GM23338 (cell line): ENCODE measurements around the gene LPCAT4. TPM values are rescaled to one million over a fixed set of nuclear protein-coding genes. Genes with fewer than 3 reads are reported as not detected.

Source experiments
- ATAC-seq: fragments of 200-7000 bp; cut with Tn5 transposase; 3 replicates; pipeline ENCODE4 v1.9.1; 2020
- DNase-seq: peaks from one replicate; pipeline ENCODE4 v3.0.0-alpha.2; 2015; ENCODE audit warnings: low spot score
- H2AFZ ChIP-seq: fragments of 200-600 bp; sonication (generic); 2 replicates; pipeline ENCODE4 v1.8.0; 2016; ENCODE audit warnings: antibody characterized with exemption, mild to moderate bottlenecking, moderate library complexity
- H3F3A ChIP-seq: fragments of 200-600 bp; sonication (generic); replicated peaks from 2 replicates; pipeline ENCODE4 v1.8.0; 2017; ENCODE audit warnings: antibody characterized with exemption, mixed run types, low read depth
- H3K27ac ChIP-seq: fragments of 200-600 bp; sonication (generic); 2 replicates; pipeline ENCODE4 v1.6.1; 2016; ENCODE audit warnings: low read depth
- H3K27me3 ChIP-seq: fragments of 200-600 bp; sonication (generic); 2 replicates; pipeline ENCODE4 v1.8.0; 2016; ENCODE audit warnings: mild to moderate bottlenecking, mixed run types, moderate library complexity; ENCODE audit not compliant: insufficient read depth
- H3K36me3 ChIP-seq: fragments of 200-600 bp; sonication (generic); 2 replicates; pipeline ENCODE4 v1.8.0; 2016; ENCODE audit warnings: mild to moderate bottlenecking; ENCODE audit not compliant: insufficient read depth
- H3K4me1 ChIP-seq: fragments of 200-600 bp; sonication (generic); 2 replicates; pipeline ENCODE4 v1.8.0; 2016; ENCODE audit warnings: mild to moderate bottlenecking, moderate library complexity; ENCODE audit not compliant: insufficient read depth
- H3K4me2 ChIP-seq: fragments of 200-600 bp; sonication (generic); 2 replicates; pipeline ENCODE4 v1.7.1; 2017; ENCODE audit warnings: mixed run types
- H3K4me3 ChIP-seq: fragments of 200-600 bp; sonication (generic); 2 replicates; pipeline ENCODE4 v1.6.1; 2016; ENCODE audit warnings: mixed run types
- H3K79me2 ChIP-seq: fragments of 200-600 bp; sonication (generic); replicated peaks from 2 replicates; pipeline ENCODE4 v1.8.0; 2017; ENCODE audit warnings: mild to moderate bottlenecking; ENCODE audit not compliant: insufficient read depth
- H3K9me2 ChIP-seq: fragments of 200-600 bp; sonication (generic); 2 replicates; pipeline ENCODE4 v1.8.0; 2017; ENCODE audit not compliant: insufficient read depth
- H4K20me1 ChIP-seq: fragments of 200-600 bp; sonication (generic); replicated peaks from 2 replicates; pipeline ENCODE4 v1.8.0; 2017; ENCODE audit warnings: mild to moderate bottlenecking; ENCODE audit not compliant: insufficient read depth
- H3K27ac Mint-ChIP-seq: 2 replicates; pipeline ENCODE4 v1.8.0; 2020; ENCODE audit warnings: inconsistent platforms, mild to moderate bottlenecking, moderate library complexity, mixed read lengths
- H3K27me3 Mint-ChIP-seq: 3 replicates; pipeline ENCODE4 v1.8.0; 2022; ENCODE audit warnings: low read depth, mild to moderate bottlenecking, moderate library complexity, mixed read lengths, inconsistent platforms; ENCODE audit not compliant: insufficient read depth, poor library complexity
- H3K36me3 Mint-ChIP-seq: 3 replicates; pipeline ENCODE4 v1.8.0; 2021; ENCODE audit warnings: low read depth, mild to moderate bottlenecking, inconsistent platforms, moderate library complexity, mixed read lengths
- H3K4me1 Mint-ChIP-seq: 3 replicates; pipeline ENCODE4 v1.8.0; 2020; ENCODE audit warnings: mild to moderate bottlenecking, inconsistent platforms, mixed read lengths
- H3K4me3 Mint-ChIP-seq: 3 replicates; pipeline ENCODE4 v1.8.0; 2021; ENCODE audit warnings: moderate library complexity, mild to moderate bottlenecking, inconsistent platforms, mixed read lengths
- H3K9me3 Mint-ChIP-seq: 3 replicates; pipeline ENCODE4 v1.8.0; 2020; ENCODE audit warnings: moderate library complexity, mild to moderate bottlenecking, inconsistent platforms, mixed read lengths
- CREB1 ChIP-seq: fragments of 250-450 bp; sonication (Bioruptor Pico); IDR thresholded peaks from 2 replicates; pipeline ENCODE4 v1.5.0; 2020; ENCODE audit warnings: low read depth, mild to moderate bottlenecking, moderate library complexity
- EZH2 ChIP-seq: fragments of 200-600 bp; sonication (generic); IDR thresholded peaks from one replicate; pipeline ENCODE4 v1.8.0; 2017; ENCODE audit warnings: antibody characterized with exemption, mild to moderate bottlenecking, low read depth; ENCODE audit not compliant: unreplicated experiment
- EZH2phosphoT487 ChIP-seq: fragments of 200-600 bp; sonication (generic); IDR thresholded peaks from one replicate; pipeline ENCODE4 v1.8.1; 2018; ENCODE audit warnings: antibody characterized with exemption; ENCODE audit not compliant: unreplicated experiment
- JUNB ChIP-seq: IDR thresholded peaks from one replicate; pipeline ENCODE4 v1.6.1; 2016; ENCODE audit warnings: antibody characterized with exemption; ENCODE audit not compliant: unreplicated experiment
- NANOG ChIP-seq: IDR thresholded peaks from 2 replicates; pipeline ENCODE4 v1.6.1; 2016; ENCODE audit warnings: antibody characterized with exemption, borderline replicate concordance
- POLR2AphosphoS5 ChIP-seq: IDR thresholded peaks from 2 replicates; pipeline ENCODE4 v1.6.1; 2016; ENCODE audit warnings: antibody characterized with exemption, low read depth
- STAT1 ChIP-seq: IDR thresholded peaks from one replicate; pipeline ENCODE4 v1.6.1; 2016; ENCODE audit warnings: antibody characterized with exemption; ENCODE audit not compliant: unreplicated experiment
- ZNF114 ChIP-seq: fragments of 250-450 bp; sonication (Bioruptor Pico); IDR thresholded peaks from 2 replicates; pipeline ENCODE4 v1.5.0; 2020; ENCODE audit warnings: mild to moderate bottlenecking, moderate library complexity
- ZNF331 ChIP-seq: fragments of 250-450 bp; sonication (Bioruptor Pico); IDR thresholded peaks from 2 replicates; pipeline ENCODE4 v1.5.0; 2020; ENCODE audit warnings: low read depth, mild to moderate bottlenecking, moderate library complexity
- polyA plus RNA-seq: library from polyadenylated mRNA; unstranded; fragments of >200 nt; fragmentation: Nextera tagmentation; extraction: Ambion mirVana; gene quantifications from 2 replicates; pipeline ENCODE4 v1.2.1, GENCODE V29; 2016
- total RNA-seq: library from RNA; depleted of rRNA; stranded (reverse); fragments of >200 nt; shearing (Covaris generic); gene quantifications from 2 replicates; pipeline ENCODE4 v1.2.3, GENCODE V29; 2014
- TF ChIP-seq, protein P1 (sequence below): IDR thresholded peaks from 2 replicates; pipeline ENCODE4 v1.6.1; 2016; ENCODE audit warnings: antibody characterized with exemption
- TF ChIP-seq, protein P2 (sequence below): fragments of 250-450 bp; sonication (Bioruptor Pico); IDR thresholded peaks from 2 replicates; pipeline ENCODE4 v1.5.0; 2020; ENCODE audit warnings: mild to moderate bottlenecking, moderate library complexity
- TF ChIP-seq, protein P3 (sequence below): IDR thresholded peaks from one replicate; pipeline ENCODE4 v1.6.1; 2018; ENCODE audit warnings: antibody characterized with exemption; ENCODE audit not compliant: unreplicated experiment
- TF ChIP-seq, protein P4 (sequence below), 2 experiments: fragments of 200-600 bp in 1 of 2; sonication (generic) in 1 of 2; conservative IDR thresholded peaks; 2 replicates each; pipeline versions ENCODE4 v1.5.1 to v1.6.1; 2016 to 2017; ENCODE audit warnings: antibody characterized with exemption in 2 of 2, low read depth in 2 of 2, mild to moderate bottlenecking in 2 of 2, moderate library complexity in 1 of 2

LPCAT4 gene
- total and polyA plus RNA-seq, 2 experiments from 2014 or later, result 36.8 to 49.1 TPM

DNA sequence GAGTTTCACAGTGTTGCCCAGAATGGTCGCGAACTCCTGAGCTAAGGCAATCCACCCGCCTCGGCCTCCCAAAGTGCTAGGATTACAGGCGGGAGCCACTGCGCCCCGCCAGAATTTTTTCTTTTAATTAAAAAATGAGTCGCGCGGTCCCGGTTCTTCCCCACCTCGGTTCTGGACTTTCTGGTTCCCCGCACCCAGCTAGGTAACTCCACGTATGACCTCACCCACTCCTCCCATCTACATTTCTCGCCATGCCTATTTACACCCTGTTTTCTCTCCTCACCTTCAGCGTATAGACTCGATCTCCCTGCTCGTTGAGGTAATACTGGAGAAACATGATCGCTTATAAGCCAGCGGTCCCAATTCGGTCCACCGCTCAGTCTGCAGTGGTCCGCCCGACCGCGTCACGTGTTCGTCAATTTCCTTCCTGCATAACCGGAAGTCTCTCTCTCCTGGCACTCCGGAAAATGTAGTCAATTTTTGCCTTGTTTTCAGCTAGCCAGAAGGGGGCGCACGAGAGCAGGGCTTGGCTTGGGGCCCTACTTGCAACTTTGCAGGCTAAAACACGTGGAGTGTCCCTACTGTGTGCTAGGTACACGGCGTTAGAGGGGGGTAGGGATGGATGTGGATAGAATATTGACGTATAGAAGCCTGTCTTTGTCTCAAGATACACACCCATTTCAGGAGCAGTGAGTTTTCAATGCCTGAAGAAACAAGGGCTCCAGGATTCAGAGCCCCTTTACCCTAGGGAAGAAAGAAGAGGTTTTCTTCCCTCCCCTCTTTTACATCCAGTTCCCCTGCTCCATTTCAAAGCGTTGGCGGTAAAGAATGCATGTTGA, 24.0 kb downstream of the LPCAT4 start, which contains the start of the genes NOP10 and NUTM1:
TSS of gene NOP10 (minus strand) at position 400 of the 839 bp plus-strand sequence. CDS start at position 337, 63 bp downstream.
TSS of gene NUTM1 (plus strand) at position 579 of the 839 bp plus-strand sequence. CDS start 382 bp downstream, outside the sequence.
- Histone ChIP-seq H3K4me2 (peak within 1 kb of the TSS; percentile 82), H3K27me3 (no peaks in the 10 kb centered on the region), H3K4me1 (peaks cover 12% of the 10 kb centered on the region; the same call in 1 of the 2 replicates), H3K79me2 (peaks cover 24% of the 10 kb centered on the region), H3K4me3 (peak within 1 kb of the TSS; percentile 74), H3K36me3 (peaks cover 7% of the 10 kb centered on the region), H3K27ac (peak within 1 kb of the TSS; percentile 94), H2AFZ (peak within 1 kb of the TSS; percentile 54; the same call in 1 of the 2 replicates), H4K20me1 (peaks cover 4% of the 10 kb centered on the region; the same call in 1 of the 2 replicates), H3K9me2 (no peaks in the 10 kb centered on the region), H3F3A (no peaks in the 10 kb centered on the region)
- Mint-ChIP-seq H3K4me1 (peaks cover 14% of the 10 kb centered on the region; the same call in 2 of the 3 replicates), H3K36me3 (peaks cover 29% of the 10 kb centered on the region), H3K27ac (peak within 1 kb of the TSS; percentile 81), H3K27me3 (peaks cover 9% of the 10 kb centered on the region), H3K9me3 (peaks cover 4% of the 10 kb centered on the region; the same call in 2 of the 3 replicates), H3K4me3 (no peak within 1 kb of the TSS; the same call in 2 of the 3 replicates)
- peak; percentile 76 for TF ChIP-seq CREB1 (CRISPR knock-in tag)
- TF ChIP-seq ZNF114 (CRISPR knock-in tag), result no peak
- peak; percentile 94 for TF ChIP-seq POLR2AphosphoS5
- TF ChIP-seq, protein P1, sequence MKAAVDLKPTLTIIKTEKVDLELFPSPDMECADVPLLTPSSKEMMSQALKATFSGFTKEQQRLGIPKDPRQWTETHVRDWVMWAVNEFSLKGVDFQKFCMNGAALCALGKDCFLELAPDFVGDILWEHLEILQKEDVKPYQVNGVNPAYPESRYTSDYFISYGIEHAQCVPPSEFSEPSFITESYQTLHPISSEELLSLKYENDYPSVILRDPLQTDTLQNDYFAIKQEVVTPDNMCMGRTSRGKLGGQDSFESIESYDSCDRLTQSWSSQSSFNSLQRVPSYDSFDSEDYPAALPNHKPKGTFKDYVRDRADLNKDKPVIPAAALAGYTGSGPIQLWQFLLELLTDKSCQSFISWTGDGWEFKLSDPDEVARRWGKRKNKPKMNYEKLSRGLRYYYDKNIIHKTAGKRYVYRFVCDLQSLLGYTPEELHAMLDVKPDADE, result peak; percentile 81
- TF ChIP-seq, protein P2, sequence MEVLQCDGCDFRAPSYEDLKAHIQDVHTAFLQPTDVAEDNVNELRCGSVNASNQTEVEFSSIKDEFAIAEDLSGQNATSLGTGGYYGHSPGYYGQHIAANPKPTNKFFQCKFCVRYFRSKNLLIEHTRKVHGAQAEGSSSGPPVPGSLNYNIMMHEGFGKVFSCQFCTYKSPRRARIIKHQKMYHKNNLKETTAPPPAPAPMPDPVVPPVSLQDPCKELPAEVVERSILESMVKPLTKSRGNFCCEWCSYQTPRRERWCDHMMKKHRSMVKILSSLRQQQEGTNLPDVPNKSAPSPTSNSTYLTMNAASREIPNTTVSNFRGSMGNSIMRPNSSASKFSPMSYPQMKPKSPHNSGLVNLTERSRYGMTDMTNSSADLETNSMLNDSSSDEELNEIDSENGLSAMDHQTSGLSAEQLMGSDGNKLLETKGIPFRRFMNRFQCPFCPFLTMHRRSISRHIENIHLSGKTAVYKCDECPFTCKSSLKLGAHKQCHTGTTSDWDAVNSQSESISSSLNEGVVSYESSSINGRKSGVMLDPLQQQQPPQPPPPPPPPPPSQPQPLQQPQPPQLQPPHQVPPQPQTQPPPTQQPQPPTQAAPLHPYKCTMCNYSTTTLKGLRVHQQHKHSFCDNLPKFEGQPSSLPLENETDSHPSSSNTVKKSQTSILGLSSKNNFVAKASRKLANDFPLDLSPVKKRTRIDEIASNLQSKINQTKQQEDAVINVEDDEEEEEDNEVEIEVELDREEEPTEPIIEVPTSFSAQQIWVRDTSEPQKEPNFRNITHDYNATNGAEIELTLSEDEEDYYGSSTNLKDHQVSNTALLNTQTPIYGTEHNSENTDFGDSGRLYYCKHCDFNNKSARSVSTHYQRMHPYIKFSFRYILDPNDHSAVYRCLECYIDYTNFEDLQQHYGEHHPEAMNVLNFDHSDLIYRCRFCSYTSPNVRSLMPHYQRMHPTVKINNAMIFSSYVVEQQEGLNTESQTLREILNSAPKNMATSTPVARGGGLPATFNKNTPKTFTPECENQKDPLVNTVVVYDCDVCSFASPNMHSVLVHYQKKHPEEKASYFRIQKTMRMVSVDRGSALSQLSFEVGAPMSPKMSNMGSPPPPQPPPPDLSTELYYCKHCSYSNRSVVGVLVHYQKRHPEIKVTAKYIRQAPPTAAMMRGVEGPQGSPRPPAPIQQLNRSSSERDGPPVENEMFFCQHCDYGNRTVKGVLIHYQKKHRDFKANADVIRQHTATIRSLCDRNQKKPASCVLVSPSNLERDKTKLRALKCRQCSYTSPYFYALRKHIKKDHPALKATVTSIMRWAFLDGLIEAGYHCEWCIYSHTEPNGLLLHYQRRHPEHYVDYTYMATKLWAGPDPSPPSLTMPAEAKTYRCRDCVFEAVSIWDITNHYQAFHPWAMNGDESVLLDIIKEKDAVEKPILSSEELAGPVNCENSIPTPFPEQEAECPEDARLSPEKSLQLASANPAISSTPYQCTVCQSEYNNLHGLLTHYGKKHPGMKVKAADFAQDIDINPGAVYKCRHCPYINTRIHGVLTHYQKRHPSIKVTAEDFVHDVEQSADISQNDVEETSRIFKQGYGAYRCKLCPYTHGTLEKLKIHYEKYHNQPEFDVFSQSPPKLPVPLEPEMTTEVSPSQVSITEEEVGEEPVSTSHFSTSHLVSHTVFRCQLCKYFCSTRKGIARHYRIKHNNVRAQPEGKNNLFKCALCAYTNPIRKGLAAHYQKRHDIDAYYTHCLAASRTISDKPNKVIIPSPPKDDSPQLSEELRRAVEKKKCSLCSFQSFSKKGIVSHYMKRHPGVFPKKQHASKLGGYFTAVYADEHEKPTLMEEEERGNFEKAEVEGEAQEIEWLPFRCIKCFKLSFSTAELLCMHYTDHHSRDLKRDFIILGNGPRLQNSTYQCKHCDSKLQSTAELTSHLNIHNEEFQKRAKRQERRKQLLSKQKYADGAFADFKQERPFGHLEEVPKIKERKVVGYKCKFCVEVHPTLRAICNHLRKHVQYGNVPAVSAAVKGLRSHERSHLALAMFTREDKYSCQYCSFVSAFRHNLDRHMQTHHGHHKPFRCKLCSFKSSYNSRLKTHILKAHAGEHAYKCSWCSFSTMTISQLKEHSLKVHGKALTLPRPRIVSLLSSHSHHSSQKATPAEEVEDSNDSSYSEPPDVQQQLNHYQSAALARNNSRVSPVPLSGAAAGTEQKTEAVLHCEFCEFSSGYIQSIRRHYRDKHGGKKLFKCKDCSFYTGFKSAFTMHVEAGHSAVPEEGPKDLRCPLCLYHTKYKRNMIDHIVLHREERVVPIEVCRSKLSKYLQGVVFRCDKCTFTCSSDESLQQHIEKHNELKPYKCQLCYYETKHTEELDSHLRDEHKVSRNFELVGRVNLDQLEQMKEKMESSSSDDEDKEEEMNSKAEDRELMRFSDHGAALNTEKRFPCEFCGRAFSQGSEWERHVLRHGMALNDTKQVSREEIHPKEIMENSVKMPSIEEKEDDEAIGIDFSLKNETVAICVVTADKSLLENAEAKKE (CRISPR knock-in tag), result no peak
- TF ChIP-seq, protein P3, sequence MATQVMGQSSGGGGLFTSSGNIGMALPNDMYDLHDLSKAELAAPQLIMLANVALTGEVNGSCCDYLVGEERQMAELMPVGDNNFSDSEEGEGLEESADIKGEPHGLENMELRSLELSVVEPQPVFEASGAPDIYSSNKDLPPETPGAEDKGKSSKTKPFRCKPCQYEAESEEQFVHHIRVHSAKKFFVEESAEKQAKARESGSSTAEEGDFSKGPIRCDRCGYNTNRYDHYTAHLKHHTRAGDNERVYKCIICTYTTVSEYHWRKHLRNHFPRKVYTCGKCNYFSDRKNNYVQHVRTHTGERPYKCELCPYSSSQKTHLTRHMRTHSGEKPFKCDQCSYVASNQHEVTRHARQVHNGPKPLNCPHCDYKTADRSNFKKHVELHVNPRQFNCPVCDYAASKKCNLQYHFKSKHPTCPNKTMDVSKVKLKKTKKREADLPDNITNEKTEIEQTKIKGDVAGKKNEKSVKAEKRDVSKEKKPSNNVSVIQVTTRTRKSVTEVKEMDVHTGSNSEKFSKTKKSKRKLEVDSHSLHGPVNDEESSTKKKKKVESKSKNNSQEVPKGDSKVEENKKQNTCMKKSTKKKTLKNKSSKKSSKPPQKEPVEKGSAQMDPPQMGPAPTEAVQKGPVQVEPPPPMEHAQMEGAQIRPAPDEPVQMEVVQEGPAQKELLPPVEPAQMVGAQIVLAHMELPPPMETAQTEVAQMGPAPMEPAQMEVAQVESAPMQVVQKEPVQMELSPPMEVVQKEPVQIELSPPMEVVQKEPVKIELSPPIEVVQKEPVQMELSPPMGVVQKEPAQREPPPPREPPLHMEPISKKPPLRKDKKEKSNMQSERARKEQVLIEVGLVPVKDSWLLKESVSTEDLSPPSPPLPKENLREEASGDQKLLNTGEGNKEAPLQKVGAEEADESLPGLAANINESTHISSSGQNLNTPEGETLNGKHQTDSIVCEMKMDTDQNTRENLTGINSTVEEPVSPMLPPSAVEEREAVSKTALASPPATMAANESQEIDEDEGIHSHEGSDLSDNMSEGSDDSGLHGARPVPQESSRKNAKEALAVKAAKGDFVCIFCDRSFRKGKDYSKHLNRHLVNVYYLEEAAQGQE, result no peak
- no peak for TF ChIP-seq STAT1
- 0 out of 2 replicates have a peak, but pooled peaks have one; percentile 16 for TF ChIP-seq NANOG
- TF ChIP-seq EZH2phosphoT487, result no peak
- no peak for TF ChIP-seq JUNB
- TF ChIP-seq EZH2, result no peak
- TF ChIP-seq, protein P4, sequence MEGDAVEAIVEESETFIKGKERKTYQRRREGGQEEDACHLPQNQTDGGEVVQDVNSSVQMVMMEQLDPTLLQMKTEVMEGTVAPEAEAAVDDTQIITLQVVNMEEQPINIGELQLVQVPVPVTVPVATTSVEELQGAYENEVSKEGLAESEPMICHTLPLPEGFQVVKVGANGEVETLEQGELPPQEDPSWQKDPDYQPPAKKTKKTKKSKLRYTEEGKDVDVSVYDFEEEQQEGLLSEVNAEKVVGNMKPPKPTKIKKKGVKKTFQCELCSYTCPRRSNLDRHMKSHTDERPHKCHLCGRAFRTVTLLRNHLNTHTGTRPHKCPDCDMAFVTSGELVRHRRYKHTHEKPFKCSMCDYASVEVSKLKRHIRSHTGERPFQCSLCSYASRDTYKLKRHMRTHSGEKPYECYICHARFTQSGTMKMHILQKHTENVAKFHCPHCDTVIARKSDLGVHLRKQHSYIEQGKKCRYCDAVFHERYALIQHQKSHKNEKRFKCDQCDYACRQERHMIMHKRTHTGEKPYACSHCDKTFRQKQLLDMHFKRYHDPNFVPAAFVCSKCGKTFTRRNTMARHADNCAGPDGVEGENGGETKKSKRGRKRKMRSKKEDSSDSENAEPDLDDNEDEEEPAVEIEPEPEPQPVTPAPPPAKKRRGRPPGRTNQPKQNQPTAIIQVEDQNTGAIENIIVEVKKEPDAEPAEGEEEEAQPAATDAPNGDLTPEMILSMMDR (conservative IDR thresholded peaks at IDR 0.05; ENCODE audit: low read depth in 2 of 2), result peak; percentile 95 to 97
- TF ChIP-seq ZNF331 (CRISPR knock-in tag), result no peak
- ATAC-seq (peak; percentile 89), DNase-seq (peak; percentile 95)
